HepG2 (cell line): ENCODE data around the gene ISOC2. TPM values are rescaled to one million over a fixed set of nuclear protein-coding genes. Genes with fewer than 3 reads are reported as not detected.

ENCODE experiments used
- ARID2 ChIP-seq: sonication (generic); formaldehyde crosslinking; IDR thresholded peaks from 2 replicates; pipeline ENCODE4 v1.8.1; 2022; ENCODE audit warnings: mild to moderate bottlenecking, missing genetic modification reagents, borderline replicate concordance
- ARNTL ChIP-seq: sonication (generic); formaldehyde crosslinking; IDR thresholded peaks from 2 replicates; pipeline ENCODE4 v1.4.0; 2020; ENCODE audit warnings: mild to moderate bottlenecking, missing genetic modification reagents
- EEA1 ChIP-seq: sonication (generic); formaldehyde crosslinking; IDR thresholded peaks from 2 replicates; pipeline ENCODE4 v1.5.1; 2020; ENCODE audit warnings: mild to moderate bottlenecking, missing genetic modification reagents, borderline replicate concordance
- GABPA ChIP-seq, 2 experiments: IDR thresholded peaks; 2 replicates each; pipeline ENCODE4 v1.6.1; 2011 to 2016; ENCODE audit warnings: low read depth in 2 of 2, low read length in 1 of 2, missing biosample characterization in 1 of 2, missing genetic modification characterization in 1 of 2
- KLF13 ChIP-seq: sonication (generic); formaldehyde crosslinking; IDR thresholded peaks from 2 replicates; pipeline ENCODE4 v1.4.0; 2020; ENCODE audit warnings: mild to moderate bottlenecking, missing genetic modification reagents
- KLF15 ChIP-seq: sonication (generic); formaldehyde crosslinking; IDR thresholded peaks from 2 replicates; pipeline ENCODE4 v1.8.1; 2023; ENCODE audit warnings: borderline replicate concordance, mild to moderate bottlenecking, inconsistent platforms, missing genetic modification reagents, mixed read lengths
- MXI1 ChIP-seq: IDR thresholded peaks from 3 replicates; pipeline ENCODE4 v1.6.1; 2012; ENCODE audit warnings: low read depth, low read length, inconsistent platforms, borderline replicate concordance
- PHB2 ChIP-seq: fragments of 450-650 bp; IDR thresholded peaks from 2 replicates; pipeline ENCODE4 v1.6.1; 2018; ENCODE audit not compliant: partially characterized antibody
- ZC3H13 ChIP-seq: sonication (generic); formaldehyde crosslinking; IDR thresholded peaks from 2 replicates; pipeline ENCODE4 v1.8.1; 2023; ENCODE audit warnings: mild to moderate bottlenecking, missing genetic modification reagents, moderate library complexity
- ZNF20 ChIP-seq: sonication (generic); formaldehyde crosslinking; IDR thresholded peaks from 2 replicates; pipeline ENCODE4 v1.4.0; 2020; ENCODE audit warnings: mild to moderate bottlenecking, moderate library complexity, missing genetic modification reagents
- ZNF296 ChIP-seq: sonication (generic); formaldehyde crosslinking; conservative IDR thresholded peaks from 2 replicates; pipeline ENCODE4 v1.5.0; 2020; ENCODE audit warnings: mild to moderate bottlenecking, missing genetic modification reagents
- ZNF777 ChIP-seq: sonication (generic); formaldehyde crosslinking; IDR thresholded peaks from 2 replicates; pipeline ENCODE4 v1.4.0; 2020; ENCODE audit warnings: missing genetic modification reagents
- polyA plus RNA-seq, 8 experiments: library from polyadenylated mRNA; depleted of rRNA in 3 of 8; stranded (reverse) in 7 of 8; unstranded in 1 of 8; fragments of >200 nt; fragmentation: Illumina TruSeq in 4 of 8; extraction: Trizol in 4 of 8; gene quantifications; 2 replicates each; pipeline versions ENCODE4 v1.2.1 to v1.2.3, GENCODE V29; 2011 to 2016; ENCODE audit warnings: low read depth in 4 of 8, missing spikeins in 1 of 8, mixed read lengths in 1 of 8; ENCODE audit not compliant: insufficient read depth in 1 of 8
- total RNA-seq, 5 experiments: library from RNA; depleted of rRNA; stranded (reverse); fragments of >200 nt; fragmentation: Illumina TruSeq; extraction: Trizol; gene quantifications; 2 replicates each; pipeline ENCODE4 v1.2.3, GENCODE V29; 2016; ENCODE audit warnings: low read depth in 1 of 5
- TF ChIP-seq, protein P1 (sequence below): sonication (generic); formaldehyde crosslinking; IDR thresholded peaks from 2 replicates; pipeline ENCODE4 v1.9.0; 2021; ENCODE audit warnings: missing genetic modification reagents, mild to moderate bottlenecking, borderline replicate concordance
- TF ChIP-seq, protein P2 (sequence below): sonication (generic); formaldehyde crosslinking; IDR thresholded peaks from 2 replicates; pipeline ENCODE4 v1.4.0; 2020; ENCODE audit warnings: missing genetic modification reagents, borderline replicate concordance
- TF ChIP-seq, protein P3 (sequence below): sonication (generic); formaldehyde crosslinking; IDR thresholded peaks from 2 replicates; pipeline ENCODE4 v1.8.1; 2022; ENCODE audit warnings: low read depth, mild to moderate bottlenecking, missing genetic modification reagents
- TF ChIP-seq, protein P4 (sequence below): sonication (generic); formaldehyde crosslinking; IDR thresholded peaks from 2 replicates; pipeline ENCODE4 v1.9.0; 2022; ENCODE audit warnings: missing genetic modification reagents, mild to moderate bottlenecking, borderline replicate concordance
- TF ChIP-seq, protein P5 (sequence below): sonication (generic); formaldehyde crosslinking; IDR thresholded peaks from 2 replicates; pipeline ENCODE4 v1.8.0; 2022; ENCODE audit warnings: missing genetic modification reagents, mild to moderate bottlenecking, borderline replicate concordance

The ISOC2 gene
- total and polyA plus RNA-seq, 2 of the 13 experiments (the other 11 are each of a cell fraction or from before 2014, with no cell fraction given) = 76.8 to 105 TPM

DNA sequence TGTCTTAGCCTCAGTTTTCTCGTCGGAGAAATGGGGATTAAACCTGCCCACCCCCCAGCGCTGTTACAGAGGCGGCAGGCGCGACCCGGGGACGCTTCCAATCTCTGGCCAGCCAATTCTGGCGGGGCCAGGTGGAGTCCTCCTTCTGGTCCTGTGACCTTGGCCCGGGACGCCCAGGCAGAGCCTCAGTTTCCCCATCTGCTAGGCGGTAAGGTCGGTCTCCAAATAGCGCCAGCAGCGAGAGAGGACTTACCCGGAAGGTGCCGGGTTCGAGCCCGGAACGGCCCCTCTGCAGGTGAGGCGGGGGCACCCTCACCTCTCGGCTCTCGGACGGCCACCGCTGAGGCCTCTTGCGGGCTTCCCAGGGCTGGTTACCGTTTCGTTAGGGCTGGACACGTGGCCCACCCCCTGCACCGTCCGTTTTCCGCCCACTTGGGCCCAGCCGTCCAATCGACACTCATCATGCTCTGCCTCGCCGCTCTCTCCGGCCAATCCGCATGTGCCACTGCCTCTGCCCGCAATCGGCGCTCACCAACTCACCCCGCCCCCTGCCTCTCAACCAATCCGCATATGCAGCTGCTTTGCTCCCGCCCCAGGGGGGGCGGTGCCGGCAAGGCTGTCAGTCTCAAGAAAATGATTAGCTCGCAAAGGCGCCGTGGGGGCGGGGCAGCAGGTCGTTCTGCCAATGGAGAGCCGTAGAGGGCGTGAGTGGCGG lies at the start of gene ISOC2 (continued):
- TF ChIP-seq EEA1 (no peak), ZNF20 (CRISPR knock-in tag) (no peak), MXI1 (peak; percentile 93; the same call in 2 of the 3 replicates), ZC3H13 (CRISPR knock-in tag) (peak; percentile 63), KLF15 (CRISPR knock-in tag) (no peak; the same call in 1 of the 2 replicates), ZNF777 (CRISPR knock-in tag) (0 out of 2 replicates have a peak, but pooled peaks have one; percentile 24), KLF13 (no peak), GABPA (IDR thresholded peaks at IDR 0.05; ENCODE audit: low read depth, low read length) (peak; percentile 34; the same call in 1 of the 2 replicates), GABPA (CRISPR knock-in tag; IDR thresholded peaks at IDR 0.05; ENCODE audit: low read depth) (peak; percentile 60), ZNF296 (CRISPR knock-in tag) (no peak), ARNTL (CRISPR knock-in tag) (peak; percentile 98), PHB2 (no peak), ARID2 (no peak)
- TF ChIP-seq, protein P1, sequence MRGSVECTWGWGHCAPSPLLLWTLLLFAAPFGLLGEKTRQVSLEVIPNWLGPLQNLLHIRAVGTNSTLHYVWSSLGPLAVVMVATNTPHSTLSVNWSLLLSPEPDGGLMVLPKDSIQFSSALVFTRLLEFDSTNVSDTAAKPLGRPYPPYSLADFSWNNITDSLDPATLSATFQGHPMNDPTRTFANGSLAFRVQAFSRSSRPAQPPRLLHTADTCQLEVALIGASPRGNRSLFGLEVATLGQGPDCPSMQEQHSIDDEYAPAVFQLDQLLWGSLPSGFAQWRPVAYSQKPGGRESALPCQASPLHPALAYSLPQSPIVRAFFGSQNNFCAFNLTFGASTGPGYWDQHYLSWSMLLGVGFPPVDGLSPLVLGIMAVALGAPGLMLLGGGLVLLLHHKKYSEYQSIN (CRISPR knock-in tag) = no peak
- TF ChIP-seq, protein P2, sequence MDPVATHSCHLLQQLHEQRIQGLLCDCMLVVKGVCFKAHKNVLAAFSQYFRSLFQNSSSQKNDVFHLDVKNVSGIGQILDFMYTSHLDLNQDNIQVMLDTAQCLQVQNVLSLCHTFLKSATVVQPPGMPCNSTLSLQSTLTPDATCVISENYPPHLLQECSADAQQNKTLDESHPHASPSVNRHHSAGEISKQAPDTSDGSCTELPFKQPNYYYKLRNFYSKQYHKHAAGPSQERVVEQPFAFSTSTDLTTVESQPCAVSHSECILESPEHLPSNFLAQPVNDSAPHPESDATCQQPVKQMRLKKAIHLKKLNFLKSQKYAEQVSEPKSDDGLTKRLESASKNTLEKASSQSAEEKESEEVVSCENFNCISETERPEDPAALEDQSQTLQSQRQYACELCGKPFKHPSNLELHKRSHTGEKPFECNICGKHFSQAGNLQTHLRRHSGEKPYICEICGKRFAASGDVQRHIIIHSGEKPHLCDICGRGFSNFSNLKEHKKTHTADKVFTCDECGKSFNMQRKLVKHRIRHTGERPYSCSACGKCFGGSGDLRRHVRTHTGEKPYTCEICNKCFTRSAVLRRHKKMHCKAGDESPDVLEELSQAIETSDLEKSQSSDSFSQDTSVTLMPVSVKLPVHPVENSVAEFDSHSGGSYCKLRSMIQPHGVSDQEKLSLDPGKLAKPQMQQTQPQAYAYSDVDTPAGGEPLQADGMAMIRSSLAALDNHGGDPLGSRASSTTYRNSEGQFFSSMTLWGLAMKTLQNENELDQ (CRISPR knock-in tag) = no peak
- TF ChIP-seq, protein P3, sequence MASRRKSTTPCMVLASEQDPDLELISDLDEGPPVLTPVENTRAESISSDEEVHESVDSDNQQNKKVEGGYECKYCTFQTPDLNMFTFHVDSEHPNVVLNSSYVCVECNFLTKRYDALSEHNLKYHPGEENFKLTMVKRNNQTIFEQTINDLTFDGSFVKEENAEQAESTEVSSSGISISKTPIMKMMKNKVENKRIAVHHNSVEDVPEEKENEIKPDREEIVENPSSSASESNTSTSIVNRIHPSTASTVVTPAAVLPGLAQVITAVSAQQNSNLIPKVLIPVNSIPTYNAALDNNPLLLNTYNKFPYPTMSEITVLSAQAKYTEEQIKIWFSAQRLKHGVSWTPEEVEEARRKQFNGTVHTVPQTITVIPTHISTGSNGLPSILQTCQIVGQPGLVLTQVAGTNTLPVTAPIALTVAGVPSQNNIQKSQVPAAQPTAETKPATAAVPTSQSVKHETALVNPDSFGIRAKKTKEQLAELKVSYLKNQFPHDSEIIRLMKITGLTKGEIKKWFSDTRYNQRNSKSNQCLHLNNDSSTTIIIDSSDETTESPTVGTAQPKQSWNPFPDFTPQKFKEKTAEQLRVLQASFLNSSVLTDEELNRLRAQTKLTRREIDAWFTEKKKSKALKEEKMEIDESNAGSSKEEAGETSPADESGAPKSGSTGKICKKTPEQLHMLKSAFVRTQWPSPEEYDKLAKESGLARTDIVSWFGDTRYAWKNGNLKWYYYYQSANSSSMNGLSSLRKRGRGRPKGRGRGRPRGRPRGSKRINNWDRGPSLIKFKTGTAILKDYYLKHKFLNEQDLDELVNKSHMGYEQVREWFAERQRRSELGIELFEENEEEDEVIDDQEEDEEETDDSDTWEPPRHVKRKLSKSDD (CRISPR knock-in tag) = no peak
- TF ChIP-seq, protein P4, sequence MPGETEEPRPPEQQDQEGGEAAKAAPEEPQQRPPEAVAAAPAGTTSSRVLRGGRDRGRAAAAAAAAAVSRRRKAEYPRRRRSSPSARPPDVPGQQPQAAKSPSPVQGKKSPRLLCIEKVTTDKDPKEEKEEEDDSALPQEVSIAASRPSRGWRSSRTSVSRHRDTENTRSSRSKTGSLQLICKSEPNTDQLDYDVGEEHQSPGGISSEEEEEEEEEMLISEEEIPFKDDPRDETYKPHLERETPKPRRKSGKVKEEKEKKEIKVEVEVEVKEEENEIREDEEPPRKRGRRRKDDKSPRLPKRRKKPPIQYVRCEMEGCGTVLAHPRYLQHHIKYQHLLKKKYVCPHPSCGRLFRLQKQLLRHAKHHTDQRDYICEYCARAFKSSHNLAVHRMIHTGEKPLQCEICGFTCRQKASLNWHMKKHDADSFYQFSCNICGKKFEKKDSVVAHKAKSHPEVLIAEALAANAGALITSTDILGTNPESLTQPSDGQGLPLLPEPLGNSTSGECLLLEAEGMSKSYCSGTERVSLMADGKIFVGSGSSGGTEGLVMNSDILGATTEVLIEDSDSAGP (CRISPR knock-in tag) = peak; percentile 84
- TF ChIP-seq, protein P5, sequence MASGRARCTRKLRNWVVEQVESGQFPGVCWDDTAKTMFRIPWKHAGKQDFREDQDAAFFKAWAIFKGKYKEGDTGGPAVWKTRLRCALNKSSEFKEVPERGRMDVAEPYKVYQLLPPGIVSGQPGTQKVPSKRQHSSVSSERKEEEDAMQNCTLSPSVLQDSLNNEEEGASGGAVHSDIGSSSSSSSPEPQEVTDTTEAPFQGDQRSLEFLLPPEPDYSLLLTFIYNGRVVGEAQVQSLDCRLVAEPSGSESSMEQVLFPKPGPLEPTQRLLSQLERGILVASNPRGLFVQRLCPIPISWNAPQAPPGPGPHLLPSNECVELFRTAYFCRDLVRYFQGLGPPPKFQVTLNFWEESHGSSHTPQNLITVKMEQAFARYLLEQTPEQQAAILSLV = peak; percentile 70; the same call in 1 of the 2 replicates
